ENCODE measurements around the gene SDF4.

Gene SDF4

GRCh38 chr1:1231400-1232207 lies at the start of gene SDF4:
TSS of gene SDF4 (minus strand) at chr1:1232001. CDS start at chr1:1228772, 3,229 bp downstream.
- no peak for FAIRE-seq

- FAIRE-seq: no peak
Measured at GRCh38 chr1:1280782-1281481, 49.1 kb upstream of the SDF4 start.

GRCh38 chr1:1279028-1279427 lies 47.2 kb upstream of the SDF4 start:
- FAIRE-seq: no peak

GRCh38 chr1:1278620-1279019 lies 46.8 kb upstream of the SDF4 start:
- no peak for FAIRE-seq

- no peak for FAIRE-seq
Measured at GRCh38 chr1:1275836-1276235, 44.0 kb upstream of the SDF4 start.

GRCh38 chr1:1274931-1275431 lies 43.2 kb upstream of the SDF4 start:
- FAIRE-seq: no peak

GRCh38 chr1:1274299-1274930 lies 42.6 kb upstream of the SDF4 start:
- no peak for FAIRE-seq

GRCh38 chr1:1273512-1274298 lies 41.9 kb upstream of the SDF4 start, which contains the start of gene UBE2J2:
TSS of gene UBE2J2 (minus strand) at chr1:1273854. CDS start at chr1:1267992, 5,862 bp downstream.
- FAIRE-seq: no peak

- no peak for FAIRE-seq
Measured at GRCh38 chr1:1273209-1273511, 41.4 kb upstream of the SDF4 start.

- FAIRE-seq: no peak
Measured at GRCh38 chr1:1272341-1273208, 40.8 kb upstream of the SDF4 start.

GRCh38 chr1:1270813-1271212 lies 39.0 kb upstream of the SDF4 start:
- no peak for FAIRE-seq

- no peak for FAIRE-seq
Measured at GRCh38 chr1:1268284-1268682, 36.5 kb upstream of the SDF4 start.

- no peak for FAIRE-seq
Measured at GRCh38 chr1:1267488-1268283, 35.9 kb upstream of the SDF4 start.

GRCh38 chr1:1264868-1265272 lies 33.1 kb upstream of the SDF4 start:
- FAIRE-seq: no peak

GRCh38 chr1:1264026-1264425 lies 32.2 kb upstream of the SDF4 start:
- no peak for FAIRE-seq

- no peak for FAIRE-seq
Measured at GRCh38 chr1:1262758-1263157, 31.0 kb upstream of the SDF4 start.

- no peak for FAIRE-seq
Measured at GRCh38 chr1:1262071-1262470, 30.3 kb upstream of the SDF4 start.

- FAIRE-seq: no peak
Measured at GRCh38 chr1:1260843-1261560, 29.2 kb upstream of the SDF4 start.

- no peak for FAIRE-seq
Measured at GRCh38 chr1:1259951-1260600, 28.3 kb upstream of the SDF4 start.

GRCh38 chr1:1259540-1259939 lies 27.7 kb upstream of the SDF4 start:
- FAIRE-seq: no peak

Data from G401.6 (cell line).